ENCODE measurements around the gene CENPVL3.

- TF ChIP-seq, protein P1, sequence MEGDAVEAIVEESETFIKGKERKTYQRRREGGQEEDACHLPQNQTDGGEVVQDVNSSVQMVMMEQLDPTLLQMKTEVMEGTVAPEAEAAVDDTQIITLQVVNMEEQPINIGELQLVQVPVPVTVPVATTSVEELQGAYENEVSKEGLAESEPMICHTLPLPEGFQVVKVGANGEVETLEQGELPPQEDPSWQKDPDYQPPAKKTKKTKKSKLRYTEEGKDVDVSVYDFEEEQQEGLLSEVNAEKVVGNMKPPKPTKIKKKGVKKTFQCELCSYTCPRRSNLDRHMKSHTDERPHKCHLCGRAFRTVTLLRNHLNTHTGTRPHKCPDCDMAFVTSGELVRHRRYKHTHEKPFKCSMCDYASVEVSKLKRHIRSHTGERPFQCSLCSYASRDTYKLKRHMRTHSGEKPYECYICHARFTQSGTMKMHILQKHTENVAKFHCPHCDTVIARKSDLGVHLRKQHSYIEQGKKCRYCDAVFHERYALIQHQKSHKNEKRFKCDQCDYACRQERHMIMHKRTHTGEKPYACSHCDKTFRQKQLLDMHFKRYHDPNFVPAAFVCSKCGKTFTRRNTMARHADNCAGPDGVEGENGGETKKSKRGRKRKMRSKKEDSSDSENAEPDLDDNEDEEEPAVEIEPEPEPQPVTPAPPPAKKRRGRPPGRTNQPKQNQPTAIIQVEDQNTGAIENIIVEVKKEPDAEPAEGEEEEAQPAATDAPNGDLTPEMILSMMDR (IDR thresholded peaks at IDR 0.05; ENCODE audit: insufficient read depth, low read length): no peak
- TF ChIP-seq POLR2AphosphoS5 (IDR thresholded peaks at IDR 0.05; ENCODE audit: low read depth): no peak
- TF ChIP-seq REST (IDR thresholded peaks at IDR 0.05; ENCODE audit: insufficient replicate concordance, low read depth): no peak
These were observed 10.6 kb downstream of the CENPVL3 start for GRCh38 chrX:51608126-51608525.

All from HL-60 (cell line).